Stomach (tissue), 9 donors: ENCODE results near the gene HAAO. TPM values are rescaled to one million over a fixed set of nuclear protein-coding genes. Genes with fewer than 3 reads are reported as not detected.

Experiments
- DNase-seq, 2 donors: peaks; one replicate each; pipeline versions ENCODE4 v3.0.0 to v3.0.0-alpha.2; 2013 to 2019
- H3K27ac ChIP-seq, 5 donors: fragments of 200-600 bp in 4 of 5; sonication (generic) in 4 of 5; one replicate each; pipeline ENCODE4 v1.5.1; 2013 to 2019; ENCODE audit warnings: mild to moderate bottlenecking in 1 of 5, moderate library complexity in 1 of 5
- H3K27me3 ChIP-seq, 3 donors: fragments of 200-600 bp; sonication (generic); one replicate each; pipeline ENCODE4 v1.5.1; 2017 to 2019; ENCODE audit warnings: mixed run types in 1 of 3
- H3K36me3 ChIP-seq, 4 donors: fragments of 200-600 bp; sonication (generic); 1 replicate in 3 of 4; 2 replicates in 1 of 4; pipeline ENCODE4 v1.5.1; 2016 to 2019
- H3K4me1 ChIP-seq, 4 donors: fragments of 200-600 bp; sonication (generic); one replicate each; pipeline ENCODE4 v1.5.1; 2016 to 2019
- H3K4me3 ChIP-seq, 4 donors: fragments of 200-600 bp; sonication (generic) in 3 of 4; one replicate each; pipeline ENCODE4 v1.5.1; 2016 to 2019; ENCODE audit warnings: mild to moderate bottlenecking in 1 of 4
- H3K9me3 ChIP-seq, 4 donors: fragments of 200-600 bp; sonication (generic); one replicate each; pipeline ENCODE4 v1.5.1; 2016 to 2019
- EP300 ChIP-seq: sonication (generic); formaldehyde crosslinking; IDR thresholded peaks from one replicate; pipeline ENCODE4 v1.6.1; 2017; ENCODE audit warnings: antibody characterized with exemption
- POLR2A ChIP-seq, 4 donors: fragments of 450-650 bp; IDR thresholded peaks; one replicate each; pipeline ENCODE4 v1.6.1; 2016; ENCODE audit warnings: antibody characterized with exemption in 4 of 4, control low read depth in 2 of 4, mild to moderate bottlenecking in 1 of 4, moderate library complexity in 1 of 4
- POLR2AphosphoS5 ChIP-seq, 3 donors: sonication (generic); formaldehyde crosslinking; IDR thresholded peaks; one replicate each; pipeline ENCODE4 v1.6.1; 2016; ENCODE audit warnings: antibody characterized with exemption in 3 of 3
- WGBS, 5 donors: extraction: QIAGEN DNeasy Blood & Tissue Kit in 3 of 5; methylation state at CpG; one replicate each; pipeline versions ENCODE4 v1.1.5 to v1.1.7; 2013 to 2018; 5-methylcytosine and 5-hydroxymethylcytosine counted together
- intact Hi-C: fragments of 100-400 bp; cut with DNase I; formaldehyde crosslinking; loops from one replicate; pipeline ENCODE4 v1.15.1; 2023; ENCODE audit warnings: low total_unique reads
- polyA plus RNA-seq, 3 donors: library from polyadenylated mRNA; stranded (reverse); fragments of 200-250 nt; gene quantifications; one replicate each; pipeline ENCODE4 v1.2.3, GENCODE V29; 2013
- total RNA-seq, 5 donors: library from RNA; depleted of rRNA; stranded (reverse); fragments of >200 nt; gene quantifications; one replicate each; pipeline versions ENCODE4 v1.1.0 to v1.2.3, GENCODE V29; 2014 to 2016
- TF ChIP-seq, protein P1 (sequence below), 7 experiments: fragments of 450-650 bp in 4 of 7; fragments of 200-600 bp in 3 of 7; sonication (generic) in 3 of 7; IDR thresholded peaks; one replicate each; pipeline ENCODE4 v1.5.1; 2016 to 2019; ENCODE audit warnings: antibody characterized with exemption in 7 of 7, control low read depth in 2 of 7, mild to moderate bottlenecking in 1 of 7
- donor health status: healthy with polysubstance abuse.
- donor health status: Bipolar disorder and iron deficiency.
- donor health status: healthy.

HAAO gene
- total and polyA plus RNA-seq, 8 donors, result 0.89 to 23.5 (median 12.7) TPM; not detected in 2

DNA sequence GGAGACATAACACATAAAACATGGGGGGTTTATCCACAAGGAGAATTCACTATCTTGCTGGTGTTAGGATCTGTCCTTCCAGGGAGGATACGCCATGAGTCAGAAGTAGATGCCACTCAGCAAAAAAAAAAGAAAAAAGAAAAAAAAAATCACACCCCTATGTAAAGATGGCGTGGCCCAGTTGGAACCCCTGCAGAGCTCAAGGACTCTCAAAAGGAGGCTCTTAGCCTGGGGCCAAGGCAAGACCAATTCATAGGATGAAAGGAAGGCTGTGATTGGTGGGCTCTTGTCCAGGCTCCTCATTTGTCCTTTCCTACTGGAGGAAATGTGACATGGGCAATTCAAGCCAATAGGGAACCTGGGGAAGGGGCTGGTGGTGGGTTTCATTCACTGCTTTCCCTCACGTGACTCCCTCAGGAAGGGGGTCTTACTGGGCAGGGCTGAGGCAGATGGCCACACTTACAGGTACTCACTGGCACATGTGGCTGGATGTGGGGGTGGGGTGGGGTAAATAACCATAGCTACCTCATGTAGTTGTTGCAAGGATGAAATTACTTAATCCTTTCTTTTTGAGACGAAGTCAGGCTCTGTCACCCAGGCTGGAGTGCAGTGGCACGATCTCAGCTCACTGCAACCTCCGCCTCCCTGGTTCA is 38.7 kb upstream of the HAAO start:
- Histone ChIP-seq H3K27me3 (no peaks in the 10 kb centered on the region), H3K4me1 (peaks cover 5 to 31% (median 20%) of the 10 kb centered on the region in 4 donors), H3K4me3 (no peak overlapping the region), H3K9me3 (no peaks in the 10 kb centered on the region), H3K36me3 (no peaks in the 10 kb centered on the region), H3K27ac (no peak overlapping the region)
- WGBS, 5 donors, result 89 to 98% (median 95%) methylated on average over 6 of the region's 6 CpGs
- no peak for DNase-seq
- TF ChIP-seq POLR2AphosphoS5 (IDR thresholded peaks at IDR 0.05) (no peak), POLR2A (IDR thresholded peaks at IDR 0.05) (no peak), EP300 (no peak)
- TF ChIP-seq, protein P1, sequence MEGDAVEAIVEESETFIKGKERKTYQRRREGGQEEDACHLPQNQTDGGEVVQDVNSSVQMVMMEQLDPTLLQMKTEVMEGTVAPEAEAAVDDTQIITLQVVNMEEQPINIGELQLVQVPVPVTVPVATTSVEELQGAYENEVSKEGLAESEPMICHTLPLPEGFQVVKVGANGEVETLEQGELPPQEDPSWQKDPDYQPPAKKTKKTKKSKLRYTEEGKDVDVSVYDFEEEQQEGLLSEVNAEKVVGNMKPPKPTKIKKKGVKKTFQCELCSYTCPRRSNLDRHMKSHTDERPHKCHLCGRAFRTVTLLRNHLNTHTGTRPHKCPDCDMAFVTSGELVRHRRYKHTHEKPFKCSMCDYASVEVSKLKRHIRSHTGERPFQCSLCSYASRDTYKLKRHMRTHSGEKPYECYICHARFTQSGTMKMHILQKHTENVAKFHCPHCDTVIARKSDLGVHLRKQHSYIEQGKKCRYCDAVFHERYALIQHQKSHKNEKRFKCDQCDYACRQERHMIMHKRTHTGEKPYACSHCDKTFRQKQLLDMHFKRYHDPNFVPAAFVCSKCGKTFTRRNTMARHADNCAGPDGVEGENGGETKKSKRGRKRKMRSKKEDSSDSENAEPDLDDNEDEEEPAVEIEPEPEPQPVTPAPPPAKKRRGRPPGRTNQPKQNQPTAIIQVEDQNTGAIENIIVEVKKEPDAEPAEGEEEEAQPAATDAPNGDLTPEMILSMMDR (IDR thresholded peaks at IDR 0.05), result no peak
- intact Hi-C loops, result no loop called here

DNA sequence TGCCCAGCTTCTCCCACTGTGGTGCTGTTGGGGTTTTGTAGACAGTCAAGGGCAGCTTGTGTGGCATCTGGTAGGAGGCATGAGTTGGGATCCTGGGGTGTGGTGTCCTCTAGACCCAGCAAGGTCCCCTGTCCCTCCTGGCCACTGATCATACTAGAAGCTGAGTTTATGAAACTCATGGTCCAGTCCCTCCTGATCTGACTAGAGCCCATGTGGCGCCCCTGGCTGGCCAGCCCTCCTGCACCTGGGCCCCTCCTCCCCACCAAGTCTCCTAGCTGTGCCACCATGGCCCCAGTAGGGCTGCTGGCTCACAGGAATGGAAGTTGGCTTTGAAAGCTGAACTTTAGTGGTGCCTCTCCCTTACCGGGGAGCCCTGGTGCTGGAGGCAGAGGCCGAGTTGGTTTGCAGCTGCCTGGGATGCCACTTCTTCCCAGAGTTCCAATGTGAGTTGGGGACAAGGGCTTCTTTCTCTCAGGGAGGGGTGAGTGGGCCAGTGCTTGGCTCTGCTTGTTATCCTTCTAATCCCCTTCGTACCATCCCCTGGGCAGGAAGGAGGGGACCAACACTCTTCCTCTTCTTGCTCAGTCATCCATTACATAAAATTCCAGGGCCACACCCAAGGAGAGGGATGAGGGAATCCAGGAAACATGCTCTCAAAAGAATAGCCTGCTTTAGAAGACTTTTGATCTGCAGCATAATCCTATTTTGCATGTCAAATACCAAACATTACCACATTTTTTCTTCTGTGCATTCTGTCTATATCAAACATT is 37.5 kb upstream of the HAAO start:
- WGBS, 5 donors, result 72 to 77% (median 75%) methylated on average over 4 of the region's 4 CpGs
- DNase-seq, result no peak
- Histone ChIP-seq H3K4me1 (peaks cover 5 to 26% (median 20%) of the 10 kb centered on the region in 4 donors), H3K27me3 (no peaks in the 10 kb centered on the region), H3K36me3 (no peaks in the 10 kb centered on the region), H3K9me3 (no peaks in the 10 kb centered on the region), H3K27ac (peak overlapping the region in 2 of 5 donors; percentile 13 to 50), H3K4me3 (no peak overlapping the region)
- intact Hi-C loops, result no loop called here
- no peak for TF ChIP-seq EP300
- TF ChIP-seq, protein P1 (IDR thresholded peaks at IDR 0.05), result no peak
- no peak for TF ChIP-seq POLR2A (IDR thresholded peaks at IDR 0.05)
- no peak for TF ChIP-seq POLR2AphosphoS5 (IDR thresholded peaks at IDR 0.05)

DNA sequence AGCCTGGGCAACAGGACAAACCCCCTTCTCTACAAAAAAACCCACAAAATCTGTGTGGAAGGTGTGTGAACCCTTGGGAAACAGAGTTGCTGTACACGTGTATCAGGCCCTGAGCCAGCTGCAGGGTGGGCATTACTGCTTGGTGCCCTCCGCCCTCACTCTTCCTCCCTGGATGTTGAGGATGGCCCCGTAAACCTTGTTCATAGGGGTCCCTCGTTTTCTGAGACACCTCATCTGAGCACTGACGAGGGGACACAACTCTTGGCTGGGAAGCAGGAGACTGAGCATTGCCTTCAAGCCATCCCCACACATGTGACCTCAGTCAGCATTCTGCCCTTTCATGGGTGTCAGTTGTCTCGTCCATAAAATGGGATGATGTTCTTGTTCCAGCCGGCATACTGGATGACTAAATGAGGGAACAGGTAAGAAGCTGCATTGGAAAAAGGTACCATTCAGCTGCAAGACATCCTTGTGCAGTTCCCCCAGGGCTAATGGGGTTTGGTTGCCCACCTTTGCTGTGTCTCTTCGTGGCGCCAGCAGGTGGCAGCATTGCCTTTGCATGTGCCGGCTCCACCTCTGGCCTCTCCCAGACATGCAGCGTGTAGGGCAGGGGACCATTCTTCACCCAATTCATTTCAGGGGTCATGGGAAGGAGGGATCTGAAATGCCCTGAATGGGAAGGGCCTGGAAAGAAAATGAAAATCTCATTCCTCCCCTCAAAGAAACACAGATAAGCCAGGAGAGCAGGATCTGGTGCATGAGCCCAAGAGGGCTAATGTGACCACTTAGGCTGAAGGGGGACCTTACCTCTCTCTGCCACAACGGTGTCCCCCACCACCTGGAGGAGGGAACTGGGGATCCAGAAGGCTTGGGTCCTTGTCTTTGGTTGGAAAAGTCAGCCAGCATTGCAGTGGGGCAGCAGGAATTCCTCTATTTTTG is 36.4 kb upstream of the HAAO start:
- H3K36me3 ChIP-seq, result no peaks in the 10 kb centered on the region
- H3K27me3 ChIP-seq, result no peaks in the 10 kb centered on the region
- no peaks in the 10 kb centered on the region for H3K9me3 ChIP-seq
- no peak overlapping the region for H3K4me3 ChIP-seq
- intact Hi-C loops, result no loop called here
- WGBS, 5 donors, result 23 to 32% (median 26%) methylated on average over 12 of the region's 12 CpGs
- TF ChIP-seq POLR2AphosphoS5 (IDR thresholded peaks at IDR 0.05) (peak in 1 of 3 donors; percentile 52), EP300 (no peak)
- TF ChIP-seq, protein P1 (IDR thresholded peaks at IDR 0.05), result peak in 6 of 7 experiments; percentile 50 to 92 (median 89)
- peaks cover 5 to 32% (median 23%) of the 10 kb centered on the region in 4 donors for H3K4me1 ChIP-seq
- H3K27ac ChIP-seq, result peak overlapping the region in 2 of 5 donors; percentile 38 to 50
- peak; percentile 76 to 91 for DNase-seq
